GM19239 (cell line): ENCODE data around the gene CHRNB2.
A peak's percentile ranks its signal among the peaks of the same experiment; 100 is the strongest.

Experiments
- DNase-seq: peaks from one replicate; pipeline ENCODE4 v3.0.0; 2011; ENCODE audit warnings: low spot score; ENCODE audit not compliant: insufficient read length
- FAIRE-seq: peaks from 2 replicates; lab custom pipeline; 2011; peaks lifted over from hg19 to GRCh38; lab: Jason Lieb, UNC

The CHRNB2 gene

DNA sequence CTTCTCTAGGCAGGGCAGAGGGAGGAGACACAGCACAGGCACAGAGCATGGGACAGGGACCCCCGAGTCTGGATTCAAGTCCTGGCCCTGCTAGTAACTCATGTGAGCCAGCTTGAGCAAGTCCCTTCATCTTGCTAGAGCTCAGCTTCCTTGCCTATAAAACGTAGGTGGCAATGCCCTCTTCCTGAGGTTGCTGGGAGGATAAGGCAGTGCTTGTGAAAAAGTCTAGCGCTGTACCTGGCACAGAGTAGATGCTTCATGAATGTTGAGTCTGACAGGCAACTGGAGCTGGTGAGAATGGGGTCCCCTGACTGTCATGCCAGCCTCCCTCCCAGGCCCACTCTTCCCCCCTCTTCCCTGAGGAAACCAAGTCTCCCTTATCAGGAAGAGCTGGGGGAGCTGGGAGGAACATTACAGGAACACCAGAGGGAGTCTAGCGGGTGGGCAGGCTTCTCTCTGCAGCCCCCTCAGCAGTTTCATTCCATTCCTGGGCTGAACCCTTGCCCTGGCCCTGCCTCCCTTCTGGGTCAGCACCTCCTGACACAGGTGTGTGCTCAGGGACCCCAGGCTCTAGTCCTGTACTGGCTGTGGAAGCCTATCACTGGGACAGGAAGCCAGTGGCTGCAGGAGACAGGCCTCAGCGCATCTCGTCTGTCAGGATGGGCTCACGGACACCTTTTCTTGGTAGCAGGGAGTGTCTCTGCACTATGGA, 9.9 kb downstream of the CHRNB2 start:
- DNase-seq: no peak
- no peak for FAIRE-seq

DNA sequence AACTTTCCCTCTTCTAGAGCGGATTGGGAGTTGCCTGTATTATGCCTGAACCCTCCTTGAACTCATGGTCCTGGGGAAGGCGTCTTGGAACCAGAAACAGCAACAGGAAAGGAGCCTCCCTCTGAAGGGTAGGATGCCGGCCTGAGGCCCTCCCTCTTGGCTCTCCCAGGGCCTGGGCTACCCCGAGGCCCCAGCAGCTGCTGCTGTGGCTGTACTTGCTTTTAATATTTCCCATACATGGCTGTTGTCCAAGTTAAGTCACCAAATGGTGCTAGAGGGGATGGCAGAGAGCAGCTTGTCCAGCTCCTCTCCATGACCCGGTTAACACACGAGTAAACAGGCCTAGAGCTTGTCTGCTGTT, 10.5 kb downstream of the CHRNB2 start:
- no peak for DNase-seq
- no peak for FAIRE-seq

DNA sequence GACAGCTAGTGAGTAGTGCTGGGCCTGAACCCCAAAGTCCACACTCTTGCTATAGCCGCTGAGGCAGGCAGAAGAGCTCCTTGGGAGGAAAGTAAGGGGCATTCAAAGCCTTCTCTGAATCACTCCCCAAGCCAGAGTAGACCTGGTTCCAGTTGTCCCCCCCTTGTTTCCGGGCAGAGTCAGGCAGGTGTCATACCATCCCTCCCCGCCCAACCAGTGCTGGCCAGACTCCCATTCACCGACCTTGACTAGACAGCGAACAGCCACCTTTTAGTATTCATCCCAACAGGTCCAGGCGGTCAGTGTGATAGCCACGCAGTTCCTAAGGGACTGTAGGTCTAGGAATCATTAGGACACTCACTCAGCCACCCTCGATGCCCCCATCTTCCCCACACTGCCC, 11.8 kb downstream of the CHRNB2 start:
- DNase-seq (no peak), FAIRE-seq (no peak)

DNA sequence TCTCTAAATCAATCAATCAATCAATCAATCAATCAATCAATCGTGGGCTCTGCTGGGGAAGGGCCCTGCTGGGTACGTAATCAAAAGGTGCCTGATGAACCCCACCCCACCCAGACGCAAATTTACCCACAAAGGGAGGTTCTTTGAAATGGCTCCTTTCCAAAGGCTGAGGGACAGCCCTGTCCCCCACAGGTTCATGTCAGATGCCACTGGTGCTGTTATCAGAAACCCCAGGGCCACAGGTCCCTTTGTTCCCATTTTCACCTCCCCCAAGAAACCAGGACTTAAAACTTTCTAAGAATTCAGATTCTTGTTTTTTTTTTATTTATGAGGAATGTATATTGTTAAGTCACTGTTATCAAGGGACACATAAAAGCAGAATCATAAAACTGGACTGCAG, 14.2 kb downstream of the CHRNB2 start:
- no peak for FAIRE-seq
- DNase-seq: no peak

DNA sequence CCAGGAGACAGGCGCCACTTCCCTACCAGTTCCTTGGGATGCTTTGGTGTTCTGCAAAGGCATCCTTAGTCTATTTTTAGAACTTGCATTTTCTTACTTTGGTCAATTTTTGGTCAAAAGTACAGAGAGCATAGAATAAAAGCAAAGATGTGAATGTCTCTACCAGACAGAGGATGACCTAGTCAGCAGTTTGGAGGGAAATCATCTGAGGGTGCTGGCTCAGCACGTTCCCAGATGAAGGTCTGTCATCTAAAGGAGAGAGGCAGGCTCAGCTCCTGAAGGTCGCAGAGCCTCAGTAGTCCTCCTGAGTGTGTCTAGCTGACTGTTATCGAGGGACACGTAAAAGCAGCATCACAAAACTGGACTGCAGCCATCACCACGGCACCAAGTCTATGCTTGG, 15.3 kb downstream of the CHRNB2 start:
- FAIRE-seq (no peak), DNase-seq (no peak)

DNA sequence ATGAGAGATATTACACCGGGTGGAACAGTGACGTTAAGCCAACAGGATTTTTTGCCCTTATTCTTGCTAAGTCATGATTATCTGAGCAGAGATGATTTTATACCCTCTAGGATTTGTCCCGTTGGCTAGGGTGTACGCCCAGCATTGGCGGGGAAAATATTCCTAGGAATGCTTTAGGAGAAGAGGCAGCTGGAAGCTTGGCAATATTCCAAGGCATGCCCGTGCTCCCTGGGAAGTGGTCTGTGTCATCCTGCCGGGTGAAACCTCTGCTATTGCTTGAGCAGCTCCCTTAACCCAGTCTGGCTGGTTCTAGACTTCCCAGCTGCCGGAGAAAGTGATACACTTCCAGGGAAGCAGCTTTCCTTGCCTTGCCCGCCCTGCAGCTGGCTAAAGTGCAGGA, 16.2 kb downstream of the CHRNB2 start:
- DNase-seq (no peak), FAIRE-seq (no peak)

DNA sequence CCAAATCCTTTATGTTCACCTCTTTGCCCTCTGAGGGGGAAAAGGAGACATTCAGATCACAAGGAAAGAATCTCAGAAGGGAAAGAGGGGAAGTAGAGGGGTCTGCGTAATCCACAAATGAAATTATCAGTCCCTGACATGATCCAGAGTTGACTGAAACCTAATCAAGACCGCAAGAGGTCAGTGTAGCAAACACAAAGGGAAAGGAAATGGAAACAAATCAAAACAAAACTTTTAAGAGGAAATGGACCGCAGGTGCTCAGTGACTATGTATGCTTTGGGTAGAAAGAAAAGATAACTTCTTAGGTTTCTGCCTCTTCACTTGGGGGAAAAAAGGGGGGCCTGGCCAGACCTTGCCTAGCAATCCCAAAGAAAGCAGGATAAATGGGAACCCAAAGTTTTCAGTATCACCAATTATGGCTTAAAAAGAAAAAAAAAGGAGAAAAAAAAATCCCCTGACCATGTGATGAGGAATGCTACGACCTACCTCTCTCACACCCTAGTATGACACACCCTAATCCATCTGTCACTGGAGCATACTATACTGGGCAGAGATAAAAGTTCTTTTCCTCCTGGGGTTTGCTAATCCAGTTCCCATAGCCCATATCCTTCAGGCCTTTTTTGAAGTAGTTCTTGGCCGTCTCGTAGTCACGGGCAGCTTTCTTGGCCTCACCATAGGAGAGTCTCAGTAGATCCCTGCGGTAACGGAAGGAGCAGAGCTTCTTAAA, 16.9 kb downstream of the CHRNB2 start:
- FAIRE-seq: no peak
- DNase-seq: no peak

DNA sequence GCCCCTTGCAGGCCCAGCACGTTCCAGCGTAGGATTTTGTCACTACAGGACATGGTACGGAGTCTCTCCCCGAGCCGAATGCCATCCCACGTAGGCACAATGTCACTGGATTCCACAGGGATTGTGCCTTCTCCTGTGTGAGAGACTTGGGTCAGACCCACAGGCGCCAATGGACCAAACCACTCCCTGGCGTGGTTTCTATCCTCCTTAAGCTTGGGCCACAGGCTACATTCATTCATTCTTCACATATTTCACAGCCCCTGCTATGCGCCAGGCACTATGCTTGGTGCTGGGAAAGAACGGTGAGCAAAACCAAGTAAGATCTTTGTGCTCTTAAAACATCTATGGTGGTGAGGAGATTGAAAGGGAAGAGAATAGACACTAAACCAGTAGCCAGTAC, 18.7 kb downstream of the CHRNB2 start:
- no peak for FAIRE-seq

DNA sequence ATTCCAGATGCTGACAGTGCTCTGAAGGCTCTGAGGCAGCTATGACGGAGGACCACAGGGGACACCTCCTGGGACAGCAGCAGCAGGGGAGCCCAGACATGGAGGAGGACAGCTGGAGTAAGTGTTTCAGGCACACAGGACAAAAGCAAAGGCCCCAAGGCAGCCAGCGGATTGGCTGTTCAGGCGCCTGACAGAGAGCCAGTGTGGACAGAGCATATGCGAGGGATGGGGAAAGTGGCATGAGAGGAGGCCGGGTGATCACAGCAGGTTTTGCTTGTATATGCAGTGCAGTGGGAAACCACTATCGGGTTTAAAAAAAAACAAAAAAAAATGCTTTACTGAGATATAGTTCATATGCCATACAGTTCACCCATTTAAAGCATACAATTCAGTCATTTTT, 19.1 kb downstream of the CHRNB2 start:
- FAIRE-seq (no peak), DNase-seq (no peak)

More for the DNA sequence above, 18.7 kb downstream of the CHRNB2 start:
- no peak for DNase-seq

DNA sequence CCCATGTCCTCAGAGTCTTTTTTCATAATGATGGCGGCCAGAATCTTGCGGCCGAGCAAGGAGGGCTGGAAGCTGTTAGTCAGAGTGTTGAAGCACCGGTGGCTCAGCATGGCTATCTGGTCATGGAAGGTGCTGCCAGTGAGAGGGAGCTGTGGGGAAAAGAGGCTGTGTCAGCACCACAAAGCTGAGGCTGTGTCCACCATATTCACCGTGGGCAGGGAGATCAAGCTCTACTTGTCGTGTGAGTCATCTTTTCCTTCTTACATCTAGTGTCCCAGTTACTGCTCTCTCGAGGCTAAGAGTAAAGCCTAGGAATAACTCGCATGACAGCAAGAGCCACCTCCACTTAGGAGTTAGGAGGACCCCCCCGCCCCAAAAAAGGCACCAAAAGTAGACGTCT, 22.2 kb downstream of the CHRNB2 start:
- DNase-seq: no peak
- FAIRE-seq: no peak

DNA sequence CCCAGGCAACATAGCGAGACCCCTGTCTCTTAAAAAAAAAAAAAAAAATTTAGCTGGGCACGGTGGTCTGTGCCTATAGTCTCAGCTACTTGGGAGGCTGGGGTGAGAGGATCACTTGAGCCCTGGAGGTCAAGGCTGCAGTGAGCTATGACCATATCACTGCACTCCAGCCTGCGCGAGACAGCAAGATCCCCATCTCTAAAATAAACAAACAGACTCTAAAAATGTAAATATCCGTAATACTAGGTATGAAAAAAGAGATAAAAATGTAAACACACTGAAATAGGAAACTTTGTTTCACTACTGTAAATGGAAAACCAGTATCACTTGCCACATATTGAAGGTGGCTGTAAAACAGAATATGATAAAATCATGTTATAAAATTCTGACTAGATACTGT, 23.2 kb downstream of the CHRNB2 start:
- DNase-seq: no peak
- FAIRE-seq: no peak

DNA sequence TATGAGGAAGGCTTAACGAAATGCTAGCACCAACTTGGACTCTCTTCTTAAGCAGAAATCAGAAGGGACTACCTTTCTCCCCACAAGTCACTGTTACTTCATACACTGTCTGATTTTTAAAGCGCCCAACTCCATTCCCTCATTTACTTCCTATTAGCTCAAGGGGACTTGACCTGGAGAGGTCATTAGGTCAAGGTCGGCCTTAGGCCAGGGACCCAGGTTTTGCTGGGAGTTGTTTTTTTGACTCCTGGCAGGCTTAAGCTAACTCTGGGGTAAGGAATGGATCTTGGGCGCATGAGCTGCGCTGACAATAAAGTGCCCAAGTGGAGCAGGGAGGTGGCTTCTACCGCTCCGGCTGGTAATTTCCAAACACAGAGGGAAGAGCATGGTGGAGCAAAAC, 23.6 kb downstream of the CHRNB2 start:
- DNase-seq (no peak), FAIRE-seq (no peak)

DNA sequence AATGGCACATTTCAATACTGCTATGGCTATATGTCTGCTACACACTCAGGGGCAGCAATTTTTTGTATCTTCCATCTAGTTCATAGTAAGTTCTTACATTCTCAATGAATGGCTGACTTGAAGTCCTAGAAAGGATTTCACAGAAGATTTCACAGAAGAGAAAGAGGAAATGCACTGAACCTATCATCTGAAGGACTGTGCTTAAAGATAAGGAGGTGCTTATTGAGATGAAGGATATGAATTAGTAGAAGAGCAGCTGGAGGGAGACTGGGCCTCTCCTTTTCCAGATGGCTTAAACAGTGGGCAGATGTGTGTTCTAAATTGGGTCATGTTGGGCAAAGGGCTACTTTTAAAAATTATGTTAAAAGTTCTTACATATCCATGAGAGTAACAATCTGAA, 25.8 kb downstream of the CHRNB2 start:
- no peak for FAIRE-seq
- DNase-seq: no peak

DNA sequence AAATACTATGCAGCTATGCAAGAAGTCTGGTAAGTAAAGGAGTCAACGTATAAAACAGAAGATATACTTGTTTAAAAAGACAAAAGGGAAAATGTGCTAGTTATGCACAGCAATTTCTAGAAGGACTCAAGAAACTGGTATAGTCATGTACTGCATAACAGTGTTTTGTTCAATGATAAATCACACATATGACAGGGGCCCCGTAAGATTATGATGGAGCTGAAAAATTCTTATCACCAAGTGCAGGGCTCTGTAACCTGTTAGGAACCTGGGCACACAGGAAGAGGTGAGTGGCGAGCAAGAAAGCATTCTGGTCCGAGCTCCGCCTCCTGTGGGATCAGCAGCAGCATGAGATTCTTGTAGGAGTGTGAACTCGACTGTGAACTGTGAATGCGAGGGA, 27.2 kb downstream of the CHRNB2 start:
- no peak for DNase-seq
- FAIRE-seq: no peak

DNA sequence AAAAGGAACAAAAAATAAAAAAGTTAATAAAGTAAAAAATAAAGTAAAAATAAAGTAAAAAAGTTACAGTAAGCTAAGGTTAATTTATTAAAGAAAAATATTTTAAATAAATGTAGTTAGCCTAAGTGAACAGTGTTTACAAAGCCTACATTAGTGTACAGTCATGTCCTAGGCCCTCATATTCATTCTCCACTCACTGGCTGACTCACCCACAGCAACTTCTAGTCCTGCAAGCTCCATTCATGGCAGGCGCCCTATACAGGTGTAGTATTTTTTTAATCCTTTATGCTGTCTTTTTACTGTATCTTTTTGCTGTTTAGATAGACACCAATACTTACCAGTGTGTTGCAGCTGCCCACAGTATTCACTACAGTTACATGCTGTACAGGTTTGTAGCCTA, 28.0 kb downstream of the CHRNB2 start:
- FAIRE-seq (no peak), DNase-seq (no peak)

DNA sequence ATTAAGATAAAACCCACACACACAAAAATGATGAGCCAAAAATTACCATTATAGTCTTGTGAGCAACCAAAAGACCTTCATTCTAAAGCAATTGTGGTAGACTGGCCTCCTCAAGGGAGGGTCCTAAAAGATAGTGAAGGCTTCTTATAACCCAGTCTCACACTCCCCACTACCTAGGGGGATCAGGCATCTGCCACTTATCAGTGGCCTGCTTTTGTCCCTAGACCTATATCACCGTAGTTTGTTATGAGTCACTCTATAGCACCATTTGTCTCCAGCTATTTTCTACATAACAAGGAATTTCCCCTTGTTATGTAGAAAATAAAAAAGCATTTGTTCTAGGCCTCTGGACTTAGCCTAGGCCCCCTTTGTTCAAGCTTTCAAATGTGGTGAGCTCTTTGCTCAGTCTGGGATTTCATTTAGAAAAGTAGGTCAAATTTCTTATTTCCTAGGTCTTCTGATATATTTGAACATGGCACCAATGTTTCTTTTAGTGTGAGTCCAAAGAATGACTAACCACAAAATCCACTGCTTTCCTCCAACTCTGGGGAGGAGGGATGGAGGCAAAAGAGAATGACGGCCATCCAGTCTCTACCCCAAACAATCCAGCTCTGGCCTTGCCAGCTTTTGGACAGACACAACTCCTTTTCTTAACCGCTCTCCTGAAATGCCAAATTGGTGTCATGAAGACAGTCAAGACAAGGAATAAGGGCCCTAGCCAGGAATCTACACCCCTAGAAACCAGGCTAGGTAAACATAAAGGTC, 31.5 kb downstream of the CHRNB2 start:
- no peak for DNase-seq
- FAIRE-seq: no peak

DNA sequence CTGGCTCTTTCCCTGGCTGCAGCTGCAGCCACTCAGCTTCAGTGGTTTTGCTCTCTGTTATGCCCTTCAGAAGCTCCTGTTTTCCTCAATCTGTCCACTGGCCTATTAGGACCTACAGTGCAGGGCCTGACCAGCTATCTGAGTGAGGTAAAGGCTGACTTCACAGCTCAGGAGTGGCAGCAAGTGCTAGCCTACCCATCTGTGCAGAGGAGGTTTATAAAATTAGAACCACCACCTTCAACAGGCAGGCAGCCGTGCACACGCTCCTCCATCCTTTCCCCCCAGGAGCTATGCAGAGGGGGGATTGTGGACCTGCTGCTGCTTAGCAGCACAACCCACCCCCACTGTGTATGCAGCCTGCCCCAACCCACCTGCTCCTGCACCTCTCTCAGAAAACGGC, 32.1 kb downstream of the CHRNB2 start:
- DNase-seq (no peak), FAIRE-seq (no peak)

DNA sequence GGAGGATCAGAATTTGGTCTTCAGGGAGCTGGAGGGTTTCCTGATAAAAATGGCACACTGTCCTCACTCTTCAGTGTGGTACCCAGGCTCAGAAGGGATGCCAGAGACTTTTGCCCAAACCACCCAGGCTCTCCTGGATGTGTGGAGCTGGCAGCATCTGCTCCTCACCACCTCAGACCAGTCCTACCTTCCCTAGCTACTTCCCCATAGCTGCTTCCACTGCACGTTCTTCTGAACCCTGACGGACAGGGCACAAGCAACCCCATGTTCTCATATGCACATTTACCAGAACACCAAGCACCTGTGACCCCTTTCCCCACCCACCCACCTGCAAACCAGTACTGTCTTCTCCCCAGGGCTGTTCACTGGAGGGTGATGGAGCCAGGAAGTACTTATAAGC, 35.7 kb downstream of the CHRNB2 start:
- FAIRE-seq (no peak), DNase-seq (no peak)

DNA sequence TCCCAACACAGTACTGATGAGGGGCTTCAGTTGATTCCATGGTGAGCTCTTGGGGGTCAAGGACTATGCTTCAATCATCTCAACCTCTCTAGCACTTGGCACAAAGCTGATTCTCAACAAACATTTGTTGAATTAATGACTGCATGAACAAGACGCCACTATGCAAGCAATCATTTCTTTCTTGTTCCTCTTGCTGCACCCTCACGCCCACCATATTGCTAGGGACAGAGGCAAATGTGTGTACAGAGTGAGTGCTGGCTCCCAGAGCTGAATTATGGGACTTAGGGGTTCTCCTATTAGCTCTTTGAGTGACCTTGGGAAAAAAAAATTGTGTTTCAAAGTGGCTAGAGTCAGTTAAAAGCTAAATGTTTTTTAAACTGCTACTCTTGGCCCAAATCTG, 38.0 kb downstream of the CHRNB2 start:
- DNase-seq: no peak
- no peak for FAIRE-seq

DNA sequence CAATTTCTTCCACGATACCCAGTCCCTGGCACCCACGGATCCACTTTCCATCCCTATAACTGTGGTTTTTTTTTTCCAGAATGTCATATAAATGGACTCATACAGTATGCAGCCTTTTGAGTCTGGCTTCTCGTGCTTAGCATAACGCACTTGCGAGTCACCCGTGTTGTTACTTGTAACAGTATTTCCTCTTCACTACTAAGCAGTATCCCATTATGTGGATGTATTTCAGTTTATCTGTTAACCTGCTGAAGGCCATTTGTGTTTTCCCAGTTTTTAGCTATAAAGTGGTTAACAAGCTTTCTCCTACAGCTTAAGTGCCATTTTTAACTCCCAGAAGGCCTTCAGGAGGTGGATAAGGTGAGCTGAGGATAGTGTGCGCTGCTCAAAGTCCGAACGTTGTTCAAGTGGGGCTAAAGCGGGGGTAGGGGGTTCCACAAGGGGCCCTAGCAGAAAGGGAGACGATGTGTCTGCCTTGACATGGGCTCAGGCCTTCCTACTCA, 39.6 kb downstream of the CHRNB2 start:
- FAIRE-seq: peak; percentile 4
- DNase-seq: no peak
